BLaER1 treated with 17β-estradiol and CSF1 and Interleukin-3, amounts not matched to agents 10 nM and 100 nM (cell line): Measurements from ENCODE around the gene EFCAB11.

ENCODE experiments used
- H3K27ac ChIP-seq, 11 experiments: shearing (Covaris generic); formaldehyde crosslinking; 2 replicates each; pipeline ENCODE4 v1.8.1; 2022
- H3K27me3 ChIP-seq, 11 experiments: shearing (Covaris generic); formaldehyde crosslinking; 2 replicates each; pipeline ENCODE4 v1.8.1; 2022
- H3K36me3 ChIP-seq, 11 experiments: shearing (Covaris generic); formaldehyde crosslinking; 2 replicates each; pipeline ENCODE4 v1.8.1; 2022
- H3K4me1 ChIP-seq, 10 experiments: shearing (Covaris generic); formaldehyde crosslinking; 2 replicates each; pipeline ENCODE4 v1.8.1; 2022
- H3K4me2 ChIP-seq, 11 experiments: shearing (Covaris generic); formaldehyde crosslinking; 2 replicates each; pipeline ENCODE4 v1.8.1; 2022
- H3K4me3 ChIP-seq, 10 experiments: shearing (Covaris generic); formaldehyde crosslinking; 2 replicates each; pipeline ENCODE4 v1.8.1; 2022
- H3K9ac ChIP-seq, 11 experiments: shearing (Covaris generic); formaldehyde crosslinking; 2 replicates each; pipeline ENCODE4 v1.8.1; 2022
- H3K9me3 ChIP-seq, 11 experiments: shearing (Covaris generic); formaldehyde crosslinking; replicated peaks in 1 of 11; 2 replicates each; pipeline ENCODE4 v1.8.1; 2022
- H4K20me1 ChIP-seq, 11 experiments: shearing (Covaris generic); formaldehyde crosslinking; 2 replicates each; pipeline ENCODE4 v1.8.1; 2022
- Cebpa-rat ChIP-seq, 11 experiments: shearing (Covaris generic); IDR thresholded peaks; 2 replicates each; pipeline ENCODE4 v1.8.1; 2022

The EFCAB11 gene

DNA sequence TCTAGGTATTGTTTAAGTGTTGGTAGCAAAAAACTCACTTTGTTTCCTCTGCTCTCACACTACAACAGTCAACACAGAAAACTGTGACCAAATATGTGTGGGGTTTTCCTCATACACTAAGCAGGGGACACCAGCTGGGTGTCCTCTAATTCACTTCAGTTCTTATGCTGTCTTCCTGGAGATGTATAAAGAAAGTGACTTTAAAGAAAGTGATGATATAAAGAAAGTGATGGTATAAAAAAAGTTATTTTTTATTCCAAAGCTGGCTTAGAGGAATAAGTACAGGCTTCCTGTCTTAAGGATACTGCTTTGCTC lies 32.6 kb upstream of the EFCAB11 start:
- Histone ChIP-seq H3K36me3 (peaks cover 90 to 100% (median 99%) of the 10 kb centered on the region in 11 experiments), H3K4me1 (no peaks in the 10 kb centered on the region), H3K4me3 (no peak overlapping the region), H3K27me3 (no peaks in the 10 kb centered on the region), H3K9me3 (no peaks in the 10 kb centered on the region), H3K27ac (no peak overlapping the region), H3K4me2 (no peak overlapping the region), H4K20me1 (0 out of 22 replicates have a peak, but pooled peaks cover 0 to under 1% (median 0%) of the 10 kb centered on the region in 11 experiments), H3K9ac (no peak overlapping the region)
- TF ChIP-seq Cebpa-rat (IDR thresholded peaks at IDR 0.05), result no peak

DNA sequence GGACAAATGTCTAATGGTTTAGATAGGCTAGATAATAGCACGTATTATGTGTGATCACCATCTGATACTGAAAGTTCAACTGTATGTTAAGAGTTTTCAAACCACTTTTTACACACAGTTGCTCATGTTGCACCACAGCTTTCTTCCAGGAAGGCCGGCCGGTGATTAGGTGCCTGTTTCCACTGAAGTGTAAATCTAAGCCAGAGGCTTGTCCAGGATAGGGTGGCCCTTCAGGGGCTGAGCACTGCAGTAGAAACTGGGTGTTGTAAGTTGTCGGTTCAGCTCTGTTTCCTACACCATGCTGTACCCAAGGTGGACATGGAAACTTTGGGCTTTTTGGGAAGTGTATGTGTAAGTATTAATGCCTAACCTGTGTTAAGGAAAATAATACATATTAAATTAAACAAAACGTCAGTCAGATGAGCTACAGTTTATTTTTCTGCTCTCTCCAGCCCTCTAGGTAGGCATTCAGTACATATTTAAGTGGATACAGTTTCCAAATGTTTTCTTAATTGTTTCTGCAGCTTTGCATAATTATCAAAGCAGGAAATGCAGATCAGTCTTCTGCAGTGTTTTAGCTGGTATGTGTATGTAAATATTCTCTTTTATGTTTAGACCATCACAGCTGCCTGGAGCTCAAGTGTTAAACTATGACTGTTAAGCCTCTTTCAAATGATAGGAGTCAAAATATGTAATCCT lies 32.1 kb upstream of the EFCAB11 start:
- Histone ChIP-seq H3K36me3 (peaks cover 90 to 100% (median 99%) of the 10 kb centered on the region in 11 experiments), H3K27ac (no peak overlapping the region), H3K27me3 (no peaks in the 10 kb centered on the region), H3K9me3 (no peaks in the 10 kb centered on the region), H3K4me2 (no peak overlapping the region), H4K20me1 (no peaks in the 10 kb centered on the region), H3K4me3 (no peak overlapping the region), H3K4me1 (no peaks in the 10 kb centered on the region), H3K9ac (no peak overlapping the region)
- TF ChIP-seq Cebpa-rat (IDR thresholded peaks at IDR 0.05), result no peak

- no peaks in the 10 kb centered on the region for H3K9me3 ChIP-seq
Observed at GRCh38 chr14:89983375-89983774, 28.8 kb upstream of the EFCAB11 start.

GRCh38 chr14:89978656-89979055 lies 24.1 kb upstream of the EFCAB11 start:
- Histone ChIP-seq H3K4me2 (no peak overlapping the region), H4K20me1 (peaks cover 0 to 9% (median 0%) of the 10 kb centered on the region in 11 experiments; a peak in 1 of 22 replicates), H3K9ac (no peak overlapping the region), H3K4me3 (no peak overlapping the region), H3K27me3 (no peaks in the 10 kb centered on the region), H3K36me3 (peaks cover 91 to 100% (median 99%) of the 10 kb centered on the region in 11 experiments), H3K4me1 (no peaks in the 10 kb centered on the region), H3K9me3 (no peaks in the 10 kb centered on the region), H3K27ac (no peak overlapping the region)
- TF ChIP-seq Cebpa-rat (IDR thresholded peaks at IDR 0.05), result no peak

More at GRCh38 chr14:89983375-89983774, 28.8 kb upstream of the EFCAB11 start:
- no peaks in the 10 kb centered on the region for H3K27me3 ChIP-seq
- H3K27ac ChIP-seq, result no peak overlapping the region
- no peak overlapping the region for H3K4me2 ChIP-seq
- peaks cover 95 to 100% (median 99%) of the 10 kb centered on the region in 11 experiments for H3K36me3 ChIP-seq
- H3K4me3 ChIP-seq, result no peak overlapping the region
- TF ChIP-seq Cebpa-rat (IDR thresholded peaks at IDR 0.05), result no peak
- no peaks in the 10 kb centered on the region for H3K4me1 ChIP-seq
- no peaks in the 10 kb centered on the region for H4K20me1 ChIP-seq
- no peak overlapping the region for H3K9ac ChIP-seq

- Histone ChIP-seq H3K27ac (no peak overlapping the region), H4K20me1 (peaks cover 0 to 11% (median 0%) of the 10 kb centered on the region in 11 experiments; a peak in 1 of 22 replicates), H3K4me1 (no peaks in the 10 kb centered on the region), H3K36me3 (peaks cover 90 to 100% (median 99%) of the 10 kb centered on the region in 11 experiments), H3K9me3 (no peaks in the 10 kb centered on the region), H3K4me3 (no peak overlapping the region), H3K4me2 (no peak overlapping the region), H3K9ac (no peak overlapping the region), H3K27me3 (no peaks in the 10 kb centered on the region)
- no peak for TF ChIP-seq Cebpa-rat (IDR thresholded peaks at IDR 0.05)
Observed at GRCh38 chr14:89977668-89978067, 23.1 kb upstream of the EFCAB11 start.

DNA sequence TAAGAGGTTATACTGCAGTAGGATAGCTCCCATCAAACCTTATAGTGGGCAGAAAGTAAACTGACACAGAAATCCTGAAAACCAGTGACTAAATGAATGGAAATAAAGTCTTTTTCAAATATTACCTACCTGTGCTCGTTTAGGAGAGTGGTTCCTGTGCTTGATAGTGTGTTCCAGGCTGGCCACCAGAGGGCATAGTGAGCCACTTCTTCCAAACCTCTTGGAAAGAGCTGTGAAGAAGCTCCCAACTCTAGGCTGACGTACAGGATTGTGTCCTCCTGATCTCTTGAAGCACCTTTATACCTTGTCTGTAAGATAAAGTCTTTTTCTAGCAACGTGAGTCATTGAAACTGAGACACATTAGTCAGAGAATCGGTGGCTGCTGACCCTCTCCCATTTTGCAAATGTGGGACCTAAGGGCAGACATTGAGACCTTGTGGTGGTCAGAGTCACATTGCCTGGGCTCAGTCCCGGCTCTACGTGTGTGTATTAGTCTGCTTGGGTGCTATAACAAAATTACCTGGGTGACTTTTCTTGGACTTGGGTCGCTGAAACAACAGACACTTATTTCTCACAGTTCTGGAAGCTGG lies 18.8 kb upstream of the EFCAB11 start:
- no peak overlapping the region for H3K4me2 ChIP-seq
- peaks cover 0 to 11% (median 0%) of the 10 kb centered on the region in 11 experiments; a peak in 2 of 22 replicates for H4K20me1 ChIP-seq
- no peak overlapping the region for H3K27ac ChIP-seq
- no peaks in the 10 kb centered on the region for H3K9me3 ChIP-seq
- H3K4me3 ChIP-seq, result no peak overlapping the region
- H3K27me3 ChIP-seq, result no peaks in the 10 kb centered on the region
- no peak overlapping the region for H3K9ac ChIP-seq
- peaks cover 88 to 100% (median 97%) of the 10 kb centered on the region in 11 experiments for H3K36me3 ChIP-seq
- no peak for TF ChIP-seq Cebpa-rat (IDR thresholded peaks at IDR 0.05)
- H3K4me1 ChIP-seq, result peaks cover 0 to 4% (median 0%) of the 10 kb centered on the region in 10 experiments; a peak in 1 of 20 replicates

DNA sequence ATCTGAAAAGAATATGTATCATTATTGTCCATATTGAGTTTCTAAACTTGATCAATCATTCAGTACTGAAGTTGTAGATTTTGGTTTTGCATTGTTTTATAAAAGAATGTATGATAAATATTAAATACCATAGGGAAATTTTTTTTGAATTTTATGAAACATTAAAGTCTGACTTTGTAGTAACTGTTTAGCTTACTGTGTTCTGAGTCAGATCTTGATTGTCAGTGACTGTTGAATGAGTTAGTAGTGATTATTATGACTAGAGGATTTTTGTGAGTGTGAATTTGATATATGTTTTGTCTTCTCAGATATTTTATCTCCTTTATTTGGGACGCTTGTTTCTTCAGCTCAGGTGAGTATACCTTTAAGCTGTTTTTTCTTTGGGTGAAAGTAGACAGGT lies 11.3 kb upstream of the EFCAB11 start:
- Histone ChIP-seq H3K27ac (no peak overlapping the region), H3K9ac (no peak overlapping the region), H3K27me3 (no peaks in the 10 kb centered on the region), H3K4me3 (no peak overlapping the region), H3K4me1 (no peaks in the 10 kb centered on the region), H3K4me2 (no peak overlapping the region), H3K9me3 (no peaks in the 10 kb centered on the region), H3K36me3 (peaks cover 79 to 100% (median 97%) of the 10 kb centered on the region in 11 experiments), H4K20me1 (peaks cover 0 to 41% (median 18%) of the 10 kb centered on the region in 11 experiments; a peak in 14 of 22 replicates)
- no peak for TF ChIP-seq Cebpa-rat (IDR thresholded peaks at IDR 0.05)

GRCh38 chr14:89963288-89963978 lies 8.9 kb upstream of the EFCAB11 start:
- peaks cover 63 to 99% (median 93%) of the 10 kb centered on the region in 11 experiments for H3K36me3 ChIP-seq
- H3K9ac ChIP-seq, result no peak overlapping the region
- H3K27ac ChIP-seq, result no peak overlapping the region
- H3K4me1 ChIP-seq, result peaks cover 0 to 10% (median 0%) of the 10 kb centered on the region in 10 experiments; a peak in 3 of 20 replicates
- no peaks in the 10 kb centered on the region for H3K27me3 ChIP-seq
- peaks cover 2 to 8% (median 7%) of the 10 kb centered on the region in 11 experiments; a peak in 21 of 22 replicates for H3K9me3 ChIP-seq
- no peak overlapping the region for H3K4me3 ChIP-seq
- no peak for TF ChIP-seq Cebpa-rat (IDR thresholded peaks at IDR 0.05)
- H4K20me1 ChIP-seq, result peaks cover 0 to 41% (median 18%) of the 10 kb centered on the region in 11 experiments; a peak in 14 of 22 replicates
- H3K4me2 ChIP-seq, result no peak overlapping the region

- peaks cover 0 to 41% (median 18%) of the 10 kb centered on the region in 11 experiments; a peak in 14 of 22 replicates for H4K20me1 ChIP-seq
- peaks cover 10 to 23% (median 20%) of the 10 kb centered on the region in 11 experiments for H3K9me3 ChIP-seq
- TF ChIP-seq Cebpa-rat (IDR thresholded peaks at IDR 0.05), result no peak
- H3K9ac ChIP-seq, result no peak overlapping the region
- no peak overlapping the region for H3K27ac ChIP-seq
- H3K4me2 ChIP-seq, result no peak overlapping the region
- no peak overlapping the region for H3K4me3 ChIP-seq
- no peaks in the 10 kb centered on the region for H3K27me3 ChIP-seq
- H3K36me3 ChIP-seq, result peaks cover 47 to 91% (median 84%) of the 10 kb centered on the region in 11 experiments
- peaks cover 10 to 25% (median 12%) of the 10 kb centered on the region in 10 experiments for H3K4me1 ChIP-seq
Observed at GRCh38 chr14:89960914-89961313, 6.4 kb upstream of the EFCAB11 start.
